ENCODE measurements around the gene TXLNG. TPM values are rescaled to one million over a fixed set of nuclear protein-coding genes. Genes with fewer than 3 reads are reported as not detected.

TXLNG gene
- total RNA-seq, 2 experiments from 2014 or later, result 17.2 to 17.5 TPM

DNA sequence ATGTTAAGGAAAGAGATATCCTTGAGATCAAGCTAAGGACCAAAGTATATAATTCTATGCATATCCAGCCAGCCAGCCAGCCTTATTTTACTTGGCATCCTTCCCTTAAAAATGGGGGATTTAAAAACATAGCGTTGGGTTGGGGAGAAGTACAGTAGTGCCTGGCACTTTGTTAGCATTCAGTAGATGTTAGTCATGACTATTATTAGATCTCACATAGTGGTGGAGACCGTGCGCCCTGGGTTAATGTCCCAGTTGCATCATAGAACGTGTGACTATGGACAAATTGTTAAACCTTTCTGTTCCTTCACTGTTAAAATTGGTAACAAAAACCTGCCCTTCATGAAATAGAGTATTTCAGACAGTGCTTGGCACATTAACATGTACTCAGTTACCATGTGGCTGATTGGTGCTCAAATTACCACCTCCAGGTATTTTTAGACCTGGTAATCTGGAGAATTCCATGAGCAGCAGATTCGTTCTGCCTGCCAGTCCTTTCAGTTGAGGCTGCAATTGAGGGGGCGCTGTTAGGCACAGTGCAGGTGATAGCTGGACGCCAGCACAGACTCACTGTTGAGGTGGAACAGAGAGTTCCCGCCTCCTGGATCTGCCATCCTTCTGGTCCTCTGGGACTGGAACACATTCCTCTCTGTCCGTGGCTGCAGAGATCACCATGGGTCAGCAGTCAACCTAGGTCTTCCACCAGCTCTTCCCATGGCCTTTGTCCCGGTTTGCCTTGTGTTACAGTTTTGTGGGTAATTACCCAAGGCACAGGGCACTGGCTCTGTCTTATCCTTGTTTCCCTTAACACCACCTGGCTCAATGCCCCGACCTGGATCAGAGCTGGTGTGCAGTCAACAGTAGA lies 52.2 kb downstream of the TXLNG start:
- CTCF ChIA-PET, result no interaction called here
- Mint-ChIP-seq H3K9me3 (no peaks in the 10 kb centered on the region), H3K36me3 (ENCODE audit: low read depth) (peaks cover 81% of the 10 kb centered on the region)

GRCh38 chrX:16839219-16839851 lies 53.1 kb downstream of the TXLNG start:
- Mint-ChIP-seq H3K27me3 (no peaks in the 10 kb centered on the region), H3K4me1 (ENCODE audit: low read depth) (no peaks in the 10 kb centered on the region), H3K9me3 (no peaks in the 10 kb centered on the region), H3K27ac (no peak overlapping the region), H3K36me3 (ENCODE audit: low read depth) (peaks cover 79% of the 10 kb centered on the region), H3K4me3 (no peak overlapping the region)
- POLR2A ChIA-PET, result no interaction called here
- CTCF ChIA-PET, result no interaction called here
- ATAC-seq (ENCODE audit: poor library complexity), result no peak
- intact Hi-C loops (cut with DNase I, micrococcal nuclease), result no loop called here
- H3K27ac ChIP-seq (ENCODE audit: low read depth in 1 of 2, low read length in 2 of 2), result no peak overlapping the region
- peaks cover 57% of the 10 kb centered on the region for H3K36me3 ChIP-seq (ENCODE audit: insufficient read depth, low read length)
- no peak overlapping the region for H3K4me3 ChIP-seq (ENCODE audit: low read length)
- no peak for DNase-seq
- no peaks in the 10 kb centered on the region for H3K9me3 ChIP-seq (ENCODE audit: control insufficient read depth in 1 of 2, insufficient read depth in 1 of 2, low read length in 2 of 2)
- TF ChIP-seq, protein P1, sequence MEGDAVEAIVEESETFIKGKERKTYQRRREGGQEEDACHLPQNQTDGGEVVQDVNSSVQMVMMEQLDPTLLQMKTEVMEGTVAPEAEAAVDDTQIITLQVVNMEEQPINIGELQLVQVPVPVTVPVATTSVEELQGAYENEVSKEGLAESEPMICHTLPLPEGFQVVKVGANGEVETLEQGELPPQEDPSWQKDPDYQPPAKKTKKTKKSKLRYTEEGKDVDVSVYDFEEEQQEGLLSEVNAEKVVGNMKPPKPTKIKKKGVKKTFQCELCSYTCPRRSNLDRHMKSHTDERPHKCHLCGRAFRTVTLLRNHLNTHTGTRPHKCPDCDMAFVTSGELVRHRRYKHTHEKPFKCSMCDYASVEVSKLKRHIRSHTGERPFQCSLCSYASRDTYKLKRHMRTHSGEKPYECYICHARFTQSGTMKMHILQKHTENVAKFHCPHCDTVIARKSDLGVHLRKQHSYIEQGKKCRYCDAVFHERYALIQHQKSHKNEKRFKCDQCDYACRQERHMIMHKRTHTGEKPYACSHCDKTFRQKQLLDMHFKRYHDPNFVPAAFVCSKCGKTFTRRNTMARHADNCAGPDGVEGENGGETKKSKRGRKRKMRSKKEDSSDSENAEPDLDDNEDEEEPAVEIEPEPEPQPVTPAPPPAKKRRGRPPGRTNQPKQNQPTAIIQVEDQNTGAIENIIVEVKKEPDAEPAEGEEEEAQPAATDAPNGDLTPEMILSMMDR (IDR thresholded peaks at IDR 0.05), result no peak
- no peaks in the 10 kb centered on the region for H3K27me3 ChIP-seq (ENCODE audit: control insufficient read depth in 1 of 2, insufficient read depth in 2 of 2, low read length in 2 of 2)
- H3K4me1 ChIP-seq (ENCODE audit: insufficient read depth, low read length), result no peaks in the 10 kb centered on the region

More for the DNA sequence above, 52.2 kb downstream of the TXLNG start:
- H3K4me3 Mint-ChIP-seq, result no peak overlapping the region
- H3K9me3 ChIP-seq (ENCODE audit: control insufficient read depth in 1 of 2, insufficient read depth in 1 of 2, low read length in 2 of 2), result no peaks in the 10 kb centered on the region
- POLR2A ChIA-PET, result no interaction called here
- H3K36me3 ChIP-seq (ENCODE audit: insufficient read depth, low read length), result peaks cover 59% of the 10 kb centered on the region
- intact Hi-C loops (cut with DNase I, micrococcal nuclease), result no loop called here
- H3K4me1 ChIP-seq (ENCODE audit: insufficient read depth, low read length), result no peaks in the 10 kb centered on the region
- H3K4me3 ChIP-seq (ENCODE audit: low read length), result no peak overlapping the region
- ATAC-seq (ENCODE audit: poor library complexity), result no peak
- H3K4me1 Mint-ChIP-seq (ENCODE audit: low read depth), result no peaks in the 10 kb centered on the region
- no peak overlapping the region for H3K27ac ChIP-seq (ENCODE audit: low read depth in 1 of 2, low read length in 2 of 2)
- H3K27me3 ChIP-seq (ENCODE audit: control insufficient read depth in 1 of 2, insufficient read depth in 2 of 2, low read length in 2 of 2), result no peaks in the 10 kb centered on the region
- DNase-seq, result no peak
- TF ChIP-seq, protein P1 (IDR thresholded peaks at IDR 0.05), result no peak
- no peaks in the 10 kb centered on the region for H3K27me3 Mint-ChIP-seq
- no peak overlapping the region for H3K27ac Mint-ChIP-seq

- H3K36me3 ChIP-seq (ENCODE audit: insufficient read depth, low read length), result peaks cover 53% of the 10 kb centered on the region
- H3K9me3 Mint-ChIP-seq, result no peaks in the 10 kb centered on the region
- no peak overlapping the region for H3K27ac ChIP-seq (ENCODE audit: low read depth in 1 of 2, low read length in 2 of 2)
- ATAC-seq (ENCODE audit: poor library complexity), result no peak
- DNase-seq, result no peak
- H3K27me3 Mint-ChIP-seq, result no peaks in the 10 kb centered on the region
- POLR2A ChIA-PET, result no interaction called here
- TF ChIP-seq, protein P1 (IDR thresholded peaks at IDR 0.05), result no peak
- no peaks in the 10 kb centered on the region for H3K27me3 ChIP-seq (ENCODE audit: control insufficient read depth in 1 of 2, insufficient read depth in 2 of 2, low read length in 2 of 2)
- intact Hi-C loops (cut with DNase I, micrococcal nuclease), result no loop called here
- no peaks in the 10 kb centered on the region for H3K4me1 Mint-ChIP-seq (ENCODE audit: low read depth)
- CTCF ChIA-PET, result interaction anchor here (0.8 kb wide), 1 partner anchor 41 kb away, joined by 3 read pairs; no protein-coding TSS in a partner anchor
- no peaks in the 10 kb centered on the region for H3K9me3 ChIP-seq (ENCODE audit: control insufficient read depth in 1 of 2, insufficient read depth in 1 of 2, low read length in 2 of 2)
- H3K27ac Mint-ChIP-seq, result no peak overlapping the region
- no peaks in the 10 kb centered on the region for H3K4me1 ChIP-seq (ENCODE audit: insufficient read depth, low read length)
- H3K4me3 ChIP-seq (ENCODE audit: low read length), result no peak overlapping the region
- H3K36me3 Mint-ChIP-seq (ENCODE audit: low read depth), result peaks cover 79% of the 10 kb centered on the region
- H3K4me3 Mint-ChIP-seq, result no peak overlapping the region
Observed at GRCh38 chrX:16839852-16840460, 53.7 kb downstream of the TXLNG start.
